ENCODE results near the gene IL17C. TPM values are rescaled to one million over a fixed set of nuclear protein-coding genes. Genes with fewer than 3 reads are reported as not detected.

Gene IL17C
- polyA plus RNA-seq, 1 donor from 2014 or later, result not detected

GRCh38 chr16:88632587-88632930, 5.8 kb upstream of the IL17C start:
- Histone ChIP-seq H3K27me3 (ENCODE audit: insufficient read depth, low read depth, low read length) (peaks cover 13% of the 10 kb centered on the region), H3K79me2 (replicated peaks; ENCODE audit: insufficient read depth, low read length) (no peaks in the 10 kb centered on the region), H3K4me3 (ENCODE audit: low read length) (no peak overlapping the region), H4K20me1 (ENCODE audit: insufficient read depth) (no peaks in the 10 kb centered on the region), H3K9me3 (ENCODE audit: low read length) (no peaks in the 10 kb centered on the region), H3K9me2 (ENCODE audit: insufficient read depth, low read length) (no peaks in the 10 kb centered on the region), H3K4me2 (ENCODE audit: low read length) (no peak overlapping the region), H3K9ac (ENCODE audit: low read length) (no peak overlapping the region), H3K36me3 (ENCODE audit: insufficient read depth, low read length) (no peaks in the 10 kb centered on the region), H2AFZ (ENCODE audit: low read depth, low read length) (no peak overlapping the region), H3K27ac (ENCODE audit: low read length) (no peak overlapping the region), H3F3A (ENCODE audit: insufficient read depth, low read length, poor library complexity, severe bottlenecking) (no peaks in the 10 kb centered on the region)
- TF ChIP-seq, protein P1, sequence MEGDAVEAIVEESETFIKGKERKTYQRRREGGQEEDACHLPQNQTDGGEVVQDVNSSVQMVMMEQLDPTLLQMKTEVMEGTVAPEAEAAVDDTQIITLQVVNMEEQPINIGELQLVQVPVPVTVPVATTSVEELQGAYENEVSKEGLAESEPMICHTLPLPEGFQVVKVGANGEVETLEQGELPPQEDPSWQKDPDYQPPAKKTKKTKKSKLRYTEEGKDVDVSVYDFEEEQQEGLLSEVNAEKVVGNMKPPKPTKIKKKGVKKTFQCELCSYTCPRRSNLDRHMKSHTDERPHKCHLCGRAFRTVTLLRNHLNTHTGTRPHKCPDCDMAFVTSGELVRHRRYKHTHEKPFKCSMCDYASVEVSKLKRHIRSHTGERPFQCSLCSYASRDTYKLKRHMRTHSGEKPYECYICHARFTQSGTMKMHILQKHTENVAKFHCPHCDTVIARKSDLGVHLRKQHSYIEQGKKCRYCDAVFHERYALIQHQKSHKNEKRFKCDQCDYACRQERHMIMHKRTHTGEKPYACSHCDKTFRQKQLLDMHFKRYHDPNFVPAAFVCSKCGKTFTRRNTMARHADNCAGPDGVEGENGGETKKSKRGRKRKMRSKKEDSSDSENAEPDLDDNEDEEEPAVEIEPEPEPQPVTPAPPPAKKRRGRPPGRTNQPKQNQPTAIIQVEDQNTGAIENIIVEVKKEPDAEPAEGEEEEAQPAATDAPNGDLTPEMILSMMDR (IDR thresholded peaks at IDR 0.05; ENCODE audit: poor library complexity, severe bottlenecking), result no peak
- TF ChIP-seq POLR2AphosphoS5 (IDR thresholded peaks at IDR 0.05) (no peak), SMC3 (conservative IDR thresholded peaks at IDR 0.05; ENCODE audit: poor library complexity) (no peak), REST (IDR thresholded peaks at IDR 0.05; ENCODE audit: borderline replicate concordance) (no peak), RAD21 (conservative IDR thresholded peaks at IDR 0.05) (no peak), EP300 (conservative IDR thresholded peaks at IDR 0.05; ENCODE audit: poor library complexity, severe bottlenecking) (no peak), MXI1 (conservative IDR thresholded peaks at IDR 0.05; ENCODE audit: poor library complexity, severe bottlenecking) (no peak), EZH2 (IDR thresholded peaks at IDR 0.05; ENCODE audit: borderline replicate concordance, insufficient read depth, low read length, poor library complexity, severe bottlenecking) (no peak), TAF1 (IDR thresholded peaks at IDR 0.05; ENCODE audit: low read depth) (no peak)

GRCh38 chr16:88633684-88634140, 4.7 kb upstream of the IL17C start:
- H3K27ac ChIP-seq (ENCODE audit: low read length), result no peak overlapping the region
- H2AFZ ChIP-seq (ENCODE audit: low read depth, low read length), result no peak overlapping the region
- no peaks in the 10 kb centered on the region for H3K9me3 ChIP-seq (ENCODE audit: low read length)
- no peaks in the 10 kb centered on the region for H3K79me2 ChIP-seq (replicated peaks; ENCODE audit: insufficient read depth, low read length)
- no peak overlapping the region for H3K4me2 ChIP-seq (ENCODE audit: low read length)
- no peaks in the 10 kb centered on the region for H4K20me1 ChIP-seq (ENCODE audit: insufficient read depth)
- H3K27me3 ChIP-seq (ENCODE audit: insufficient read depth, low read depth, low read length), result peaks cover 13% of the 10 kb centered on the region
- H3K4me3 ChIP-seq (ENCODE audit: low read length), result no peak overlapping the region
- H3K9ac ChIP-seq (ENCODE audit: low read length), result no peak overlapping the region
- no peaks in the 10 kb centered on the region for H3F3A ChIP-seq (ENCODE audit: insufficient read depth, low read length, poor library complexity, severe bottlenecking)
- TF ChIP-seq REST (IDR thresholded peaks at IDR 0.05; ENCODE audit: borderline replicate concordance), result no peak
- H3K36me3 ChIP-seq (ENCODE audit: insufficient read depth, low read length), result no peaks in the 10 kb centered on the region
- H3K9me2 ChIP-seq (ENCODE audit: insufficient read depth, low read length), result no peaks in the 10 kb centered on the region

All from neural cell (in vitro differentiated cells).